Measurements from ENCODE around the gene HOXB7. TPM values are rescaled to one million over a fixed set of nuclear protein-coding genes. Genes with fewer than 3 reads are reported as not detected.

The HOXB7 gene
- total and polyA plus RNA-seq, 8 donors, result 0.35 to 1.3 (median 0.70) TPM; not detected in 2

DNA sequence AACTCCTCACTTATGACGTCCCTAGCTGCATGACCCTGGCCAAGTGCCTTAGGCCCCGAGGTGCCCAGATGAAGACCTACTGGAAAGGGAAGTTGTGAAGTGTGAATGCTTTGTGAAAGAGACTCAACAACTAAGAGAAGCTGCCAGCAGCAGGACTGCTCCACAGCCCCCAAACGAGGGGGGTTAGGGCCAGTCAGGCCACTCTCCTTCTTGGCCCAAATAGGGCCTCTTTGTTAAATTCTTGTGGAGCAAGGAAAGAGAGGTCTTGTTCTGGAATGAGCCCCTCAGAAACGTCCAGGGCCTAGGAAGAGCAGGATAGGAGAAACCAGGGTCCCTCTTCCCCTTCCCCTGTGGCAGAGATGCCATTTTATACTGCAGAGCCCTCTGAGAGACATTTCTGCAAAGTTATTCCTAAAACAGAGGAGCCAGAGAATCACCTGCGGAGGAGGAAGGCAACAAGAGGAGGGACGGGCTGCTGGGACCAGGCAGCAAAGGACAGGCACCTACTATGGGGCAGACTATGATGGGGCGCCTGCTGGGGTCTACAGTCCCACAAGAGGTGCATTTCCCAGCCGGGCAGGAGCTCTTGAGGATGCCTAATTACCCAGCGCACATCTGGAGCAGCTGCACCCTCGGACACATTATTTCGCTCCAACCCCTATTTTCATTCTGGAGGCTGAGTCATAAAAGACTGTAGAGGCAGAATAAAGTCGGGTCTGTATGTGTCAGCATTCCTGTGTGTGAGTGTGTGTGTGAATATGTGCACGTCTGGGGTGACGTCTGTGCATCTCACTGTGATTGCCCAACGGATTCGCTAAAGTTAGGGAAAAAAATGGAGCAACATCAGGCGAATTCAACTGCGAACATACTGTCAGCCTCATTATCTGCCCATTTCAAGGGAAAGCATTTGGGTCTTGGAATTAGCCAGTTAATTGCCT lies 26.8 kb upstream of the HOXB7 start:
- peaks cover 3 to 67% (median 33%) of the 10 kb centered on the region in 4 donors for H3K27me3 ChIP-seq
- no peak for ATAC-seq

DNA sequence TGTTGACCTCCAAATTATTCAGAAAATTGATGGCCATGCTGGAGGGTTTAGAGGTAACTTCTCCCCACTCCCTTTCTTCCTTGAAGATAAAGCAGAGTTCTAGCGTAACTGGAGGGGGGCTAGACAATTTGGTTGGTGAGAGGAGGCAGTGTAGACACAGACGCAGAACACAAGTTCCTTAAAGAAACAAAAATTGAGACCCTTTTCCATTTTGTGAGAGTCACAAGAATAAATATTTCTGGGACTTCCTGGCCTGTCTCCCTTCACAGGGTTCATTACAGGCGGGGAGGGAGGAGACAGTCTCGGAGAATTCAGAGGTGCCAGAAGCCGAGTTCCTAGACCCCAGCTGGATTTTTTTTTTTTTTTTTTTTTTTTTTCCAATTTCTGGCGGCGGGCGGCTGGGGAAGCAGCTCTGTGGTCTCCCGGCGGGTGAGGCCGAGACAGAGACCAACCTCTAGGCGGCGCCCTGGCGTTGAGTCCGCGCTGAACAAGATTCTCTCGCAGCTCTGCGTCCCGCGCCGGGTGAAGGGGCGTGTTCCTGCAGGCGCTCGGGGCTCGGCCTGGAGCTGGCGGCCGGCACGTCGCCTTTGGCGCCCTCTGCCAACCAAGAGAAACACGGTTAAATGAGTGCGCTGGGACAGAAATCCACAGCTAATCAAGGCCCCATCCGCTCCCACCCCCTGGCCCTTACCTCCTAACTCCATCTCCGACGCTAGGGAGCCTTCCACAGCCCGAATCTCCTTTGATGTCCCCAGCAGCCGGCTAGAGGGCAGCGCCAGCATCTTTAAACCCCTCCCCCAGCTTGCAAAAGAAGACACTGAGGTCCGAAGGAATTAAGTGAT lies 25.6 kb upstream of the HOXB7 start:
- peak; percentile 66 to 93 (median 87) for ATAC-seq
- TF ChIP-seq CTCF (IDR thresholded peaks at IDR 0.05), result peak in 3 of 4 donors; percentile 27 to 41 (median 39)
- Histone ChIP-seq H3K4me3 (no peak overlapping the region), H3K4me1 (no peaks in the 10 kb centered on the region), H3K9me3 (no peaks in the 10 kb centered on the region), H3K36me3 (no peaks in the 10 kb centered on the region), H3K27me3 (peaks cover 0 to 63% (median 29%) of the 10 kb centered on the region in 4 donors), H3K27ac (no peak overlapping the region)
- 4% methylated on average over 38 to 39 of the region's 39 CpGs for WGBS, 2 donors
- no peak for FAIRE-seq
- intact Hi-C loops (cut with DNase I), result no loop called here
- peak; percentile 39 to 90 (median 66) for DNase-seq

More for the DNA sequence above, 26.8 kb upstream of the HOXB7 start:
- FAIRE-seq, result no peak
- Histone ChIP-seq H3K4me3 (no peak overlapping the region), H3K27ac (no peak overlapping the region), H3K9me3 (no peaks in the 10 kb centered on the region), H3K36me3 (no peaks in the 10 kb centered on the region), H3K4me1 (no peaks in the 10 kb centered on the region)
- intact Hi-C loops (cut with DNase I), result no loop called here
- TF ChIP-seq CTCF (IDR thresholded peaks at IDR 0.05), result no peak
- 21% methylated on average over 18 of the region's 18 CpGs for WGBS, 2 donors
- no peak for DNase-seq

- H3K9me3 ChIP-seq, result no peaks in the 10 kb centered on the region
- peaks cover 1 to 71% (median 31%) of the 10 kb centered on the region in 4 donors for H3K27me3 ChIP-seq
- WGBS, 2 donors, result 19 to 25% methylated on average over 20 of the region's 20 CpGs
- ATAC-seq (no peak), DNase-seq (no peak), FAIRE-seq (no peak)
- intact Hi-C loops (cut with DNase I), result no loop called here
- H3K27ac ChIP-seq, result no peak overlapping the region
- H3K36me3 ChIP-seq, result no peaks in the 10 kb centered on the region
- H3K4me3 ChIP-seq, result no peak overlapping the region
- no peak for TF ChIP-seq CTCF (IDR thresholded peaks at IDR 0.05)
- H3K4me1 ChIP-seq, result no peaks in the 10 kb centered on the region
Observed at GRCh38 chr17:48634493-48635208, 23.8 kb upstream of the HOXB7 start.

DNA sequence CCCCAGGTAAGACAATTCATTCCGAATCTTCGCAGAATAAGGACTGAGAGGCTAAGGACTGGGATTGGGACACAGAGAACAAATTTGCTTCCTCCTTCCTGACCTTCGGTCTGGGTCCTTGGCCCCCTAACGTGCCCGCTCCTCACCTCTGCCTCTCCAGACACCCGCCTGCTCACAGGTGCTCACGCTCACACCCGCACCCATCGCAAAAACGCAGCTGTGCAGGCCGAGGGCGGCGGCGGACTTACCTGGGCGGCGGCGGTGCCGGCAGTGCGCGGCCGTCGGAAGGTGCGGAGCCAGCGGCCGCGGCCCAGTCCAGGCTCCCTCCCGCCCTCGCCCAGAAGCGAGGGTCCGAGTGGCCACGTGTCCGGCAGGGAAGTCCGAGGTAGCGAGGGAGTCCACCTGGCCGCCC lies 22.5 kb upstream of the HOXB7 start:
- H3K4me1 ChIP-seq, result no peaks in the 10 kb centered on the region
- H3K27ac ChIP-seq, result no peak overlapping the region
- no peak for ATAC-seq
- no peaks in the 10 kb centered on the region for H3K36me3 ChIP-seq
- no peaks in the 10 kb centered on the region for H3K9me3 ChIP-seq
- intact Hi-C loops (cut with DNase I), result no loop called here
- H3K4me3 ChIP-seq, result no peak overlapping the region
- no peak for TF ChIP-seq CTCF (IDR thresholded peaks at IDR 0.05)
- DNase-seq, result no peak
- WGBS, 2 donors, result 17% methylated on average over 35 of the region's 35 CpGs
- FAIRE-seq, result no peak
- peaks cover 11 to 78% (median 31%) of the 10 kb centered on the region in 4 donors for H3K27me3 ChIP-seq

Measured in pancreas (tissue), 10 donors.